Endothelial cell (in vitro differentiated cells): ENCODE measurements around the gene PUSL1. TPM values are rescaled to one million over a fixed set of nuclear protein-coding genes. Genes with fewer than 3 reads are reported as not detected.
A peak's percentile ranks its signal among the peaks of the same experiment; 100 is the strongest.

Experiments used
- DNase-seq: peaks from one replicate; pipeline ENCODE4 v3.0.0; 2021; ENCODE audit warnings: low spot score
- H3K27ac Mint-ChIP-seq: one replicate; pipeline ENCODE4 v1.8.0; 2021; ENCODE audit warnings: mixed read lengths, inconsistent platforms; ENCODE audit not compliant: unreplicated experiment
- H3K27me3 Mint-ChIP-seq: one replicate; pipeline ENCODE4 v1.8.0; 2021; ENCODE audit warnings: mild to moderate bottlenecking, moderate library complexity, mixed read lengths, inconsistent platforms; ENCODE audit not compliant: unreplicated experiment
- H3K36me3 Mint-ChIP-seq: one replicate; pipeline ENCODE4 v1.8.0; 2021; ENCODE audit warnings: mild to moderate bottlenecking, low read depth, mixed read lengths, inconsistent platforms; ENCODE audit not compliant: unreplicated experiment
- H3K4me1 Mint-ChIP-seq: one replicate; pipeline ENCODE4 v1.8.0; 2021; ENCODE audit warnings: mild to moderate bottlenecking, mixed read lengths, inconsistent platforms; ENCODE audit not compliant: unreplicated experiment
- H3K4me3 Mint-ChIP-seq: one replicate; pipeline ENCODE4 v1.8.0; 2021; ENCODE audit warnings: mild to moderate bottlenecking, mixed read lengths, inconsistent platforms; ENCODE audit not compliant: unreplicated experiment
- H3K9me3 Mint-ChIP-seq: one replicate; pipeline ENCODE4 v1.8.0; 2021; ENCODE audit warnings: mixed read lengths, inconsistent platforms; ENCODE audit not compliant: unreplicated experiment
- CTCF ChIP-seq: fragments of 200-600 bp; sonication (generic); IDR thresholded peaks from one replicate; pipeline ENCODE4 v1.5.0; 2021; ENCODE audit warnings: antibody characterized with exemption; ENCODE audit not compliant: unreplicated experiment
- total RNA-seq: library from RNA; stranded (reverse); fragmentation: NEBNext Ultra II Directional; extraction: Animal tissue kit (Norgen Biotek cat#: 25700); gene quantifications from one replicate; pipeline ENCODE4 v1.2.1, GENCODE V29; 2021; ENCODE audit not compliant: unreplicated experiment

Gene PUSL1
- total RNA-seq, 1 donor from 2014 or later: 14.0 TPM

- H3K27ac Mint-ChIP-seq: no peak overlapping the region
- H3K9me3 Mint-ChIP-seq: no peaks in the 10 kb centered on the region
- peaks cover 14% of the 10 kb centered on the region for H3K27me3 Mint-ChIP-seq
- no peaks in the 10 kb centered on the region for H3K4me1 Mint-ChIP-seq
- no peak for DNase-seq
- H3K4me3 Mint-ChIP-seq: no peak overlapping the region
- peaks cover 8% of the 10 kb centered on the region for H3K36me3 Mint-ChIP-seq
- TF ChIP-seq CTCF: no peak
Observed at GRCh38 chr1:1332774-1333480, 24.5 kb downstream of the PUSL1 start.

GRCh38 chr1:1333551-1334241 is 25.3 kb downstream of the PUSL1 start:
- Mint-ChIP-seq H3K27ac (no peak overlapping the region), H3K27me3 (peaks cover 14% of the 10 kb centered on the region), H3K4me3 (no peak overlapping the region), H3K9me3 (no peaks in the 10 kb centered on the region), H3K36me3 (peaks cover 8% of the 10 kb centered on the region), H3K4me1 (no peaks in the 10 kb centered on the region)
- no peak for DNase-seq
- no peak for TF ChIP-seq CTCF

GRCh38 chr1:1334835-1335234 is 26.4 kb downstream of the PUSL1 start:
- TF ChIP-seq CTCF: no peak
- peak; percentile 51 for DNase-seq
- Mint-ChIP-seq H3K9me3 (no peaks in the 10 kb centered on the region), H3K4me3 (no peak overlapping the region), H3K4me1 (no peaks in the 10 kb centered on the region), H3K27ac (no peak overlapping the region), H3K27me3 (peaks cover 9% of the 10 kb centered on the region), H3K36me3 (peaks cover 2% of the 10 kb centered on the region)

- peaks cover 6% of the 10 kb centered on the region for H3K27me3 Mint-ChIP-seq
- no peaks in the 10 kb centered on the region for H3K9me3 Mint-ChIP-seq
- DNase-seq: no peak
- H3K4me3 Mint-ChIP-seq: no peak overlapping the region
- no peaks in the 10 kb centered on the region for H3K4me1 Mint-ChIP-seq
- H3K27ac Mint-ChIP-seq: no peak overlapping the region
- no peaks in the 10 kb centered on the region for H3K36me3 Mint-ChIP-seq
- TF ChIP-seq CTCF: no peak
Observed at GRCh38 chr1:1335283-1335682, 26.9 kb downstream of the PUSL1 start.

- DNase-seq: no peak
- no peaks in the 10 kb centered on the region for H3K9me3 Mint-ChIP-seq
- no peak for TF ChIP-seq CTCF
Observed at GRCh38 chr1:1335792-1336248, 27.4 kb downstream of the PUSL1 start.

More at GRCh38 chr1:1335792-1336248, 27.4 kb downstream of the PUSL1 start:
- Mint-ChIP-seq H3K4me1 (no peaks in the 10 kb centered on the region), H3K27ac (no peak overlapping the region), H3K27me3 (peaks cover 6% of the 10 kb centered on the region), H3K36me3 (peaks cover 5% of the 10 kb centered on the region), H3K4me3 (no peak overlapping the region)
